A673 (cell line): ENCODE results near the gene DRD4.

Experiments used
- EZH2 ChIP-seq: fragments of 200-600 bp; sonication (generic); IDR thresholded peaks from 2 replicates; pipeline ENCODE4 v1.6.1; 2017; ENCODE audit warnings: borderline replicate concordance, low read depth, mild to moderate bottlenecking, mixed read lengths, antibody characterized with exemption, low read length; ENCODE audit not compliant: poor library complexity, severe bottlenecking
- TF ChIP-seq, protein P1 (sequence below): fragments of 300-800, 200-600 bp; sonication (generic); conservative IDR thresholded peaks from 2 replicates; pipeline ENCODE4 v1.5.1; 2017; ENCODE audit warnings: low read depth, mild to moderate bottlenecking, antibody characterized with exemption, low read length, moderate library complexity, mixed read lengths

DNA sequence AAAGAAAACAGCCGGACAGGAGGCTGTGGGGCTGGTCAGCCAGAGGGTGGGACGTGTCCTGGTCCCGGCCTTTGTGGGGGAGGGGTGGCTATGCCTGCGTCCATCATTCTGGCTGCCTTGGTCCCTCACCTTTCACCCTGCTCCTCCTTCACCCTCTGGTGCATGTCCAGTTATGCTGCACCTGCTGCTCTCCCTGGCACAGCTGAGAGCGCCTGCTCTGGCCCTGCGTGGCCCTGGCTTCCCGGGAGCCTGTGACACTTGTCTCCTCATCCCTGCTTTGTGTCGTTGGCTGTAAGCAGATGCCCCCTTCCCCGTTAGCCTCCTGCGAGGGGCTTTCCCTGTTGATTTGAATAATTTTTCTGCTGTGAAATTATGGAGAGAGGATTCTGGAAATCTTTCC is 44.2 kb upstream of the DRD4 start:
- TF ChIP-seq, protein P1, sequence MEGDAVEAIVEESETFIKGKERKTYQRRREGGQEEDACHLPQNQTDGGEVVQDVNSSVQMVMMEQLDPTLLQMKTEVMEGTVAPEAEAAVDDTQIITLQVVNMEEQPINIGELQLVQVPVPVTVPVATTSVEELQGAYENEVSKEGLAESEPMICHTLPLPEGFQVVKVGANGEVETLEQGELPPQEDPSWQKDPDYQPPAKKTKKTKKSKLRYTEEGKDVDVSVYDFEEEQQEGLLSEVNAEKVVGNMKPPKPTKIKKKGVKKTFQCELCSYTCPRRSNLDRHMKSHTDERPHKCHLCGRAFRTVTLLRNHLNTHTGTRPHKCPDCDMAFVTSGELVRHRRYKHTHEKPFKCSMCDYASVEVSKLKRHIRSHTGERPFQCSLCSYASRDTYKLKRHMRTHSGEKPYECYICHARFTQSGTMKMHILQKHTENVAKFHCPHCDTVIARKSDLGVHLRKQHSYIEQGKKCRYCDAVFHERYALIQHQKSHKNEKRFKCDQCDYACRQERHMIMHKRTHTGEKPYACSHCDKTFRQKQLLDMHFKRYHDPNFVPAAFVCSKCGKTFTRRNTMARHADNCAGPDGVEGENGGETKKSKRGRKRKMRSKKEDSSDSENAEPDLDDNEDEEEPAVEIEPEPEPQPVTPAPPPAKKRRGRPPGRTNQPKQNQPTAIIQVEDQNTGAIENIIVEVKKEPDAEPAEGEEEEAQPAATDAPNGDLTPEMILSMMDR, result no peak
- no peak for TF ChIP-seq EZH2
